Peyer's patch (tissue), 4 donors: Measurements from ENCODE around the gene KRTAP10-5.
"Not testable (repeated sequence)": the region's sequence is repeated elsewhere in the genome, so short reads cannot be mapped to it uniquely, and the experiment has no call there.

Source experiments
- CTCF ChIP-seq, 6 experiments: fragments of 450-650 bp in 4 of 6; fragments of 200-600 bp in 2 of 6; sonication (generic) in 1 of 6; IDR thresholded peaks; one replicate each; pipeline ENCODE4 v1.5.1; 2017 to 2019; ENCODE audit warnings: antibody characterized with exemption in 6 of 6, mild to moderate bottlenecking in 3 of 6, moderate library complexity in 1 of 6
- POLR2A ChIP-seq, 2 donors: fragments of 450-650 bp; IDR thresholded peaks; one replicate each; pipeline ENCODE4 v1.5.1; 2017; ENCODE audit warnings: antibody characterized with exemption in 2 of 2, mild to moderate bottlenecking in 2 of 2, moderate library complexity in 2 of 2

GRCh38 chr21:44573630-44574456 lies 6.6 kb downstream of the KRTAP10-5 start, which contains the start of gene KRTAP10-4:
- TF ChIP-seq CTCF, POLR2A (IDR thresholded peaks at IDR 0.05): not testable (repeated sequence)
